ENCODE results near the gene DICER1.
"Not testable (repeated sequence)": the region's sequence is repeated elsewhere in the genome, so short reads cannot be mapped to it uniquely, and the experiment has no call there.

DICER1 gene

GRCh38 chr14:95157327-95158189 is at the start of gene DICER1:
TSS of gene DICER1 (minus strand) at chr14:95157529. CDS start at chr14:95133458, 24,071 bp downstream.
- peak; percentile 83 for DNase-seq

- no peak for DNase-seq
Measured at GRCh38 chr14:95206534-95206933, 49.2 kb upstream of the DICER1 start.

- DNase-seq: peak; percentile 53
Measured at GRCh38 chr14:95204705-95205104, 47.4 kb upstream of the DICER1 start.

- not testable (repeated sequence) for DNase-seq
Measured at GRCh38 chr14:95201745-95202144, 44.4 kb upstream of the DICER1 start.

GRCh38 chr14:95200404-95200803 is 43.1 kb upstream of the DICER1 start:
- peak; percentile 100 for DNase-seq

- DNase-seq: no peak
Measured at GRCh38 chr14:95199298-95199983, 42.1 kb upstream of the DICER1 start.

- DNase-seq: no peak
Measured at GRCh38 chr14:95198320-95198719, 41.0 kb upstream of the DICER1 start.

GRCh38 chr14:95197551-95197950 is 40.2 kb upstream of the DICER1 start:
- peak; percentile 18 for DNase-seq

- DNase-seq: no peak
Measured at GRCh38 chr14:95196826-95197545, 39.7 kb upstream of the DICER1 start.

GRCh38 chr14:95196268-95196667 is 38.9 kb upstream of the DICER1 start:
- DNase-seq: no peak

- DNase-seq: no peak
Measured at GRCh38 chr14:95195031-95195430, 37.7 kb upstream of the DICER1 start.

GRCh38 chr14:95193081-95193480 is 35.8 kb upstream of the DICER1 start:
- no peak for DNase-seq

GRCh38 chr14:95192311-95192710 is 35.0 kb upstream of the DICER1 start:
- no peak for DNase-seq

- DNase-seq: no peak
Measured at GRCh38 chr14:95191445-95192199, 34.3 kb upstream of the DICER1 start.

GRCh38 chr14:95190857-95191256 is 33.5 kb upstream of the DICER1 start:
- DNase-seq: no peak

GRCh38 chr14:95190346-95190840 is 33.1 kb upstream of the DICER1 start:
- no peak for DNase-seq

- peak; percentile 90 for DNase-seq
Measured at GRCh38 chr14:95189367-95190132, 32.2 kb upstream of the DICER1 start.

- DNase-seq: no peak
Measured at GRCh38 chr14:95188380-95188779, 31.1 kb upstream of the DICER1 start.

GRCh38 chr14:95185767-95186392 is 28.6 kb upstream of the DICER1 start:
- DNase-seq: no peak

- no peak for DNase-seq
Measured at GRCh38 chr14:95185033-95185766, 27.9 kb upstream of the DICER1 start.

- DNase-seq: no peak
Measured at GRCh38 chr14:95184413-95184790, 27.1 kb upstream of the DICER1 start.

Measured in DMS79 (cell line).